ENCODE data around the gene BRD9.
"Not testable (repeated sequence)": the region's sequence is repeated elsewhere in the genome, so short reads cannot be mapped to it uniquely, and the experiment has no call there.

BRD9 gene

DNA sequence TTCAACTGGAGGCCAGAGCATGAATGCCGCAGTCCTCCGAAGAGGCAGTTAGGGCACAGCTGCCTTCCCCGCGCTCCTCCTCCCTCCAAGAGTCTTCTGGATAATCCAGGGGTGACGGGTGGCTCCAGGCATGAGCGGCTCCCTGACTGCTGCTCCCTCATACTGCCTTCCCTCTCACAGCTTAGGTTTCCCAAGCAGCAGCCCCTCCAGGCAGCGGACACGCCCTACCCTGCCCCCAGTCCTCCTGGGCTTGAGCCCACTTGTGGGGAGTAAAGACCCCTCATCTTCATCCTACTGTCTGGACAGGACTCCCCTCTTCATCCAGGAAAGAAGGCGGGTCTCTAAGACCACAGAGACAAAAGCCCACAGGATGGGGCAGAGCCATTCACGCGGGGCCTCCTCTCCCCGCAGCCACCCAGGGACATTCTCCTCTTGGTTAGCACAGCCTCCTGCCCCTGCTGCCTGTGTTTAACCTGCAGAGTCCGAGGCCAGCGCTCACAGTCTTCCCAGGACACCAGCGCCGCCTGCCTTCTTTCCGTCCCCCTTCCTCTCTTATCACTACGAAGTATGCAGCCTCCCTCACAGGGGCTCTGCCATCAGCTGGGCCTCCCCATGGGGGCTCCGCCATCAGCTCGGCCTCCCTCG, 47.4 kb downstream of the BRD9 start:
- not testable (repeated sequence) for H3F3A ChIP-seq (ENCODE audit: control insufficient read depth, insufficient read depth); H3K27ac ChIP-seq (ENCODE audit: low read depth, low read length); H3K4me2 ChIP-seq (ENCODE audit: low read length); H3K4me3 ChIP-seq (ENCODE audit: low read length); H3K4me1 ChIP-seq (ENCODE audit: control insufficient read depth, low read length); H3K27me3 ChIP-seq (ENCODE audit: control insufficient read depth, low read length); H3K79me2 ChIP-seq (ENCODE audit: control insufficient read depth, low read length); H3K9me2 ChIP-seq (replicated peaks; ENCODE audit: control insufficient read depth, low read length); H3K36me3 ChIP-seq (ENCODE audit: control insufficient read depth, low read length); H4K20me1 ChIP-seq (ENCODE audit: control insufficient read depth, insufficient read depth, low read depth, low read length); H3K9me3 ChIP-seq (ENCODE audit: control insufficient read depth, insufficient read depth, low read length)

GRCh38 chr5:844426-844825, 48.2 kb downstream of the BRD9 start:
- not testable (repeated sequence) for H3F3A ChIP-seq (ENCODE audit: control insufficient read depth, insufficient read depth); H3K4me2 ChIP-seq (ENCODE audit: low read length); H3K9me3 ChIP-seq (ENCODE audit: control insufficient read depth, insufficient read depth, low read length); H3K36me3 ChIP-seq (ENCODE audit: control insufficient read depth, low read length); H3K9me2 ChIP-seq (replicated peaks; ENCODE audit: control insufficient read depth, low read length); H3K4me1 ChIP-seq (ENCODE audit: control insufficient read depth, low read length); H4K20me1 ChIP-seq (ENCODE audit: control insufficient read depth, insufficient read depth, low read depth, low read length); H3K27me3 ChIP-seq (ENCODE audit: control insufficient read depth, low read length); H3K79me2 ChIP-seq (ENCODE audit: control insufficient read depth, low read length); H3K27ac ChIP-seq (ENCODE audit: low read depth, low read length); H3K4me3 ChIP-seq (ENCODE audit: low read length)

DNA sequence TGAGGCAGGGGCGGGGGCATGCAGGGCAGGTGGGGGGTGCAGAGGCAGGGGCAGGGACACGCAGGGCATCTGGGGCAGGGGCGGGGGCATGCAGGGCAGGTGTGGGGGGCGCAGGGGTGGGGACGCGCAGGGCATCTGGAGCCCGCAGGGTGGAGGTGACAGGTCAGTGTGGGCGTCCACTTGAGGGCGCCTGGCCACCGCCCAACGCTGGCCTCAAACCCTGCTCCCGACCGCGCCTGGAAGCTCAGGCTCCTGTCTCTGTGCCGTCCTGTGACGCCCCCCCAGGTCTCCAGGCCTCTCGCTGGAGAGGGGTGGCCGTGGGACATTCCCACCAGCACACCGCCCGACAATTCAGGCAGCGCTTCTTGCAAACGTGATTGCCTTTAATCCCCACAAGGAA, 48.7 kb downstream of the BRD9 start:
- not testable (repeated sequence) for H3K79me2 ChIP-seq (ENCODE audit: control insufficient read depth, low read length); H3K9me3 ChIP-seq (ENCODE audit: control insufficient read depth, insufficient read depth, low read length); H3K4me3 ChIP-seq (ENCODE audit: low read length); H3K9me2 ChIP-seq (replicated peaks; ENCODE audit: control insufficient read depth, low read length); H3K27ac ChIP-seq (ENCODE audit: low read depth, low read length); H4K20me1 ChIP-seq (ENCODE audit: control insufficient read depth, insufficient read depth, low read depth, low read length); H3K27me3 ChIP-seq (ENCODE audit: control insufficient read depth, low read length); H3K36me3 ChIP-seq (ENCODE audit: control insufficient read depth, low read length); H3K4me1 ChIP-seq (ENCODE audit: control insufficient read depth, low read length); H3F3A ChIP-seq (ENCODE audit: control insufficient read depth, insufficient read depth); H3K4me2 ChIP-seq (ENCODE audit: low read length)

DNA sequence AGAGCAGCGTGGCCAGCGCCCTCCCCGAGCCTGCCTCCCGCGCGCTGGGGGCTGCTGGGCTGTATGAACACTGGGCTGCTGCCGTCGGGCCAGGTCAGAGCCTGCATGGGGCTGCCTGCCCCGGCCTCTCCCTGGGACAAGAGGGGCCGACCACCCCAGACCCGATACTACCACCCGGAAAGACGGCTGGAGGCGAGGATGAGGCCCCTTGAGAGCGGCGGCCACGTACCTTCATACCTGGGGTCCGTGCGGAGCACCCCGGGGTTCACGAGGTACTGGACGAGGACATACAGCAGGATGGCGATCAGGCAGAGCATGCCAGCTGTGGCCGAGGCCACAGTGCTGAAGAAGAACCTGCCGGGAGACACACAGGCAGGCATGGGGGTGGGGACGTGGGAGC, 49.2 kb downstream of the BRD9 start:
- H3K9me2 ChIP-seq (replicated peaks; ENCODE audit: control insufficient read depth, low read length); H4K20me1 ChIP-seq (ENCODE audit: control insufficient read depth, insufficient read depth, low read depth, low read length); H3K79me2 ChIP-seq (ENCODE audit: control insufficient read depth, low read length); H3K9me3 ChIP-seq (ENCODE audit: control insufficient read depth, insufficient read depth, low read length); H3K4me3 ChIP-seq (ENCODE audit: low read length); H3K4me1 ChIP-seq (ENCODE audit: control insufficient read depth, low read length); H3F3A ChIP-seq (ENCODE audit: control insufficient read depth, insufficient read depth); H3K27ac ChIP-seq (ENCODE audit: low read depth, low read length); H3K36me3 ChIP-seq (ENCODE audit: control insufficient read depth, low read length); H3K4me2 ChIP-seq (ENCODE audit: low read length); H3K27me3 ChIP-seq (ENCODE audit: control insufficient read depth, low read length): not testable (repeated sequence)

DNA sequence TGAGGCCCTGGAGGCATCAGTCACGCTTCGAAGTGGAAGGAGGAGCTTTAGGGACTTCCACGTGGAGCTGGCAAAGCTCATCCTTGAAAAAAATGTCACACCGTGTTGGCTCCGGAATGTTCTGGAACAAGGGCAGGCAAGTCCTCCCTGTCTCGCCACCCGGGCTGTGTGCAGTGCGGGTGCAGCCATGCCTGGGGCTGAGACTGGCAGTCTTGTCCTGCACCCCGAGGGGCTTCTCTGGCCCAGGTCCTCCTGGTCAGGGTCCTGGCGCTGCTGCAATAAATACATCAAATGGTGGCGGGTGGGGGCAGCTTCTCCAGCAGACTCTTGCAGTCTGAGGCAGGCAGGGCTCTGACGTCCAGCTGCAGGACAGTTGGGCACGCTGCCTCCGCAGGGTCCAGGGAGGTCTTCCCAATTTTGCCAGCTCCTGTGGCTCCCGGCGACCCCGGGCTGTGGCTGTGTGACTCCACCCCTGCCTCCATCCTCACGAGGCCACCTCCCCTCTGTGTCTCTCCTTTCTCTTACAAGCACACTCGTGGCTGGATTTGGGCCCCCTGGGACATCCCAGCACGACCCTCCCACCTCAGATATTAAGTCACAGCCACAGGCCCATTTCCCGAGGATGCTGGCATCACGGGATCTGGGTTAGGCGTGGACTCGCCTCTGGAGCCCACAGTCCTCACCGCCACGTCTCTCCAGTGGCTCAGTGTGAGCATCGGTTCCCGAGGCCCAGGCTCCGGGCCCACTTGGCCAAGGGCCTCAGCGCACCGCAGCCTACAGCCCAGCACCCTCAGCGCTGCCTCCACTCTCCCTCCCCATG, 50.0 kb downstream of the BRD9 start:
- H3F3A ChIP-seq (ENCODE audit: control insufficient read depth, insufficient read depth); H3K27ac ChIP-seq (ENCODE audit: low read depth, low read length); H3K4me2 ChIP-seq (ENCODE audit: low read length); H3K9me3 ChIP-seq (ENCODE audit: control insufficient read depth, insufficient read depth, low read length); H3K79me2 ChIP-seq (ENCODE audit: control insufficient read depth, low read length); H3K4me1 ChIP-seq (ENCODE audit: control insufficient read depth, low read length); H3K4me3 ChIP-seq (ENCODE audit: low read length); H3K27me3 ChIP-seq (ENCODE audit: control insufficient read depth, low read length); H4K20me1 ChIP-seq (ENCODE audit: control insufficient read depth, insufficient read depth, low read depth, low read length); H3K9me2 ChIP-seq (replicated peaks; ENCODE audit: control insufficient read depth, low read length); H3K36me3 ChIP-seq (ENCODE audit: control insufficient read depth, low read length): not testable (repeated sequence)

- not testable (repeated sequence) for H3K27ac ChIP-seq (ENCODE audit: low read depth, low read length); H3K4me3 ChIP-seq (ENCODE audit: low read length); H3K79me2 ChIP-seq (ENCODE audit: control insufficient read depth, low read length); H3K27me3 ChIP-seq (ENCODE audit: control insufficient read depth, low read length); H3K9me2 ChIP-seq (replicated peaks; ENCODE audit: control insufficient read depth, low read length); H3K4me1 ChIP-seq (ENCODE audit: control insufficient read depth, low read length); H4K20me1 ChIP-seq (ENCODE audit: control insufficient read depth, insufficient read depth, low read depth, low read length); H3K9me3 ChIP-seq (ENCODE audit: control insufficient read depth, insufficient read depth, low read length); H3F3A ChIP-seq (ENCODE audit: control insufficient read depth, insufficient read depth); H3K4me2 ChIP-seq (ENCODE audit: low read length); H3K36me3 ChIP-seq (ENCODE audit: control insufficient read depth, low read length)
These were observed 50.8 kb downstream of the BRD9 start for GRCh38 chr5:841531-842401.

DNA sequence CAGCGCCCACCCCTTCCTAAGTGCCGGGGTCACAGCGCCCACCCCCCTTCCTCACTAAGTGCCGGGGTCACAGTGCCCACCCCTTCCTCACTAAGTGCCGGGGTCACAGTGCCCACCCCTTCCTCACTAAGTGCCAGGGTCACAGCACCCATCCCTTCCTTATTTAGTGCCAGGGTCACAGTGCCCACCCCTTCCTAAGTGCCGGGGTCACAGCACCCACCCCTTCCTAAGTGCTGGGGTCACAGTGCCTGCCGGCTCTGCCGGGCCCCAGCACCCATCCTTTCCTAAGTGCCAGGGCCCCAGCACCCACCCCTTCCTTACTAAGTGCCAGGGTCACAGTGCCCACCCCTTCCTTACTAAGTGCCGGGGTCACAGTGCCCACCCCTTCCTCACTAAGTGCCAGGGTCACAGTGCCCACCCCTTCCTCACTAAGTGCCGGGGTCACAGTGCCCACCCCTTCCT, 51.6 kb downstream of the BRD9 start:
- H4K20me1 ChIP-seq (ENCODE audit: control insufficient read depth, insufficient read depth, low read depth, low read length) = not testable (repeated sequence)

More for the DNA sequence above, 51.6 kb downstream of the BRD9 start:
- not testable (repeated sequence) for H3K4me1 ChIP-seq (ENCODE audit: control insufficient read depth, low read length); H3K9me3 ChIP-seq (ENCODE audit: control insufficient read depth, insufficient read depth, low read length); H3K79me2 ChIP-seq (ENCODE audit: control insufficient read depth, low read length); H3K27me3 ChIP-seq (ENCODE audit: control insufficient read depth, low read length); H3K4me2 ChIP-seq (ENCODE audit: low read length); H3K9me2 ChIP-seq (replicated peaks; ENCODE audit: control insufficient read depth, low read length); H3K4me3 ChIP-seq (ENCODE audit: low read length); H3K27ac ChIP-seq (ENCODE audit: low read depth, low read length); H3K36me3 ChIP-seq (ENCODE audit: control insufficient read depth, low read length); H3F3A ChIP-seq (ENCODE audit: control insufficient read depth, insufficient read depth)
